PFSK-1 (cell line): ENCODE results near the gene RNU6-1.
A peak's percentile ranks its signal among the peaks of the same experiment; 100 is the strongest.

ENCODE experiments used
- FOXP2 ChIP-seq: optimal IDR thresholded peaks from 2 replicates; pipeline ENCODE3; 2011; ENCODE audit warnings: borderline replicate concordance, control low read depth, inconsistent platforms; ENCODE audit not compliant: insufficient read depth; ENCODE audit errors: extremely low read length, extremely low read depth
- POLR2AphosphoS5 ChIP-seq: IDR thresholded peaks from 2 replicates; pipeline ENCODE4 v1.6.1; 2012; ENCODE audit warnings: low read depth, mild to moderate bottlenecking, control low read depth, low read length, moderate library complexity
- REST ChIP-seq, 2 experiments: IDR thresholded peaks; 2 replicates each; pipeline versions ENCODE4 v1.6.1 to v1.8.0; 2011 to 2012; ENCODE audit warnings: low read depth in 2 of 2, low read length in 2 of 2, control low read depth in 1 of 2, inconsistent platforms in 1 of 2, mild to moderate bottlenecking in 1 of 2, moderate library complexity in 1 of 2; ENCODE audit not compliant: insufficient read depth in 1 of 2
- SIN3A ChIP-seq: IDR thresholded peaks from 2 replicates; pipeline ENCODE4 v1.6.1; 2012; ENCODE audit warnings: mild to moderate bottlenecking, low read length, moderate library complexity, borderline replicate concordance; ENCODE audit not compliant: insufficient read depth
- TAF1 ChIP-seq: IDR thresholded peaks from 2 replicates; pipeline ENCODE4 v1.6.1; 2012; ENCODE audit warnings: low read length, control low read depth, borderline replicate concordance; ENCODE audit not compliant: insufficient read depth

RNU6-1 gene

GRCh38 chr15:67865331-67865730, 25.5 kb upstream of the RNU6-1 start:
- TF ChIP-seq REST (IDR thresholded peaks at IDR 0.05; ENCODE audit: insufficient read depth in 1 of 2, low read depth in 2 of 2, low read length in 2 of 2) (no peak), FOXP2 (no peak), TAF1 (no peak), SIN3A (no peak), POLR2AphosphoS5 (no peak)

GRCh38 chr15:67863442-67863987, 23.7 kb upstream of the RNU6-1 start:
- TF ChIP-seq POLR2AphosphoS5 (0 out of 2 replicates have a peak, but pooled peaks have one; percentile 36), FOXP2 (peak; percentile 68), REST (IDR thresholded peaks at IDR 0.05; ENCODE audit: insufficient read depth in 1 of 2, low read depth in 2 of 2, low read length in 2 of 2) (no peak), SIN3A (peak; percentile 72; the same call in 1 of the 2 replicates), TAF1 (no peak)

- no peak for TF ChIP-seq SIN3A
These were observed 23.1 kb upstream of the RNU6-1 start for GRCh38 chr15:67862750-67863441.

GRCh38 chr15:67861983-67862382, 22.1 kb upstream of the RNU6-1 start:
- TF ChIP-seq REST (IDR thresholded peaks at IDR 0.05; ENCODE audit: insufficient read depth in 1 of 2, low read depth in 2 of 2, low read length in 2 of 2) (no peak), SIN3A (no peak), FOXP2 (no peak), POLR2AphosphoS5 (no peak), TAF1 (no peak)

- TF ChIP-seq SIN3A, result no peak
- no peak for TF ChIP-seq REST (IDR thresholded peaks at IDR 0.05; ENCODE audit: insufficient read depth in 1 of 2, low read depth in 2 of 2, low read length in 2 of 2)
- TF ChIP-seq FOXP2, result no peak
- no peak for TF ChIP-seq TAF1
- no peak for TF ChIP-seq POLR2AphosphoS5
These were observed 19.6 kb upstream of the RNU6-1 start for GRCh38 chr15:67859331-67859946.
